A204.1 (cell line): ENCODE measurements around the gene ATG16L2.
"Not testable (repeated sequence)": the region's sequence is repeated elsewhere in the genome, so short reads cannot be mapped to it uniquely, and the experiment has no call there.

Experiments
- FAIRE-seq: peaks from 2 replicates; lab custom pipeline; 2012; peaks lifted over from hg19 to GRCh38; lab: Jason Lieb, UNC

Gene ATG16L2

GRCh38 chr11:72826191-72826941, 12.2 kb downstream of the ATG16L2 start:
- FAIRE-seq = no peak

GRCh38 chr11:72826942-72827480, 12.8 kb downstream of the ATG16L2 start:
- FAIRE-seq = no peak

DNA sequence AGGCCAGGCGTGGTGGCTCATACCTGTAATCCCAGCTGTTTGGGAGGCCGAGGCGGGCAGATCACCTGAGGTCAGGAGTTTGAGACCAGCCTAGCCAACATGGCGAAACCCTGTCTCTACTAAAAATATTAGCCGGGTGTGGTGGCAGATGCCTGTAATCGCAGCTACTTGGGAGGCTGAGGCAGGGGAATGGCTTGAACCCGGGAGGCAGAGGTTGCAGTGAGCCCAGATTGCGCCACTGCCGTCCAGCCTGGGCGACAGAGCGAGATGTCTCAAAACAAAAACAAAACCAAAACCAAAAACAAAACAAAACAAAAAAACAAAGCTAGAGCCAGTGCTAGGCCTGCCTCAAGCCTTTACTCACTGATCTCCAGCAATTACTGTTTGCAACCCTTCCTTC, 13.4 kb downstream of the ATG16L2 start:
- FAIRE-seq = not testable (repeated sequence)

DNA sequence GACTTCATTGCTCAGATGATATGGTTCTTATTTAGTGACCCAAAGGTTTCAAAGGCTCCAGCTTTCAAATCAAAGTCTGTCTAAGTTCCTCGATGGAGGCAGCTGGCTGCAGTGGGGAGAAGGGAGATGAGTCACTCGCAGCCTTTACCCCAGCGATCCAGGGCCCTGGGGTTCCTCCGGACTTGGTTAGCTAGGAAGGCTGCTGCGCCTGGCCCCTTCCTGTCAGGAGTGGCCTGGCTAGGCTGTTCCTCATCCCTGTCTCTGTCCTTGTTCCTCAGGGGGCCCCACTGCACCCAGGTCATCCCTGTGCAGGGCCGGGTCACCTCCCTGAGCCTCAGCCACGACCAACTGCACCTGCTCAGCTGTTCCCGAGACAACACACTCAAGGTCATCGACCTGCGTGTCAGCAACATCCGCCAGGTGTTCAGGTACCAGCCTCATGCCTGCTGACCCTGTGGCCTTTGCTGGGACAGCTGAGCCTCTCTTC, 13.9 kb downstream of the ATG16L2 start:
- FAIRE-seq = no peak

- no peak for FAIRE-seq
These were observed 14.5 kb downstream of the ATG16L2 start for GRCh38 chr11:72828692-72829101.

DNA sequence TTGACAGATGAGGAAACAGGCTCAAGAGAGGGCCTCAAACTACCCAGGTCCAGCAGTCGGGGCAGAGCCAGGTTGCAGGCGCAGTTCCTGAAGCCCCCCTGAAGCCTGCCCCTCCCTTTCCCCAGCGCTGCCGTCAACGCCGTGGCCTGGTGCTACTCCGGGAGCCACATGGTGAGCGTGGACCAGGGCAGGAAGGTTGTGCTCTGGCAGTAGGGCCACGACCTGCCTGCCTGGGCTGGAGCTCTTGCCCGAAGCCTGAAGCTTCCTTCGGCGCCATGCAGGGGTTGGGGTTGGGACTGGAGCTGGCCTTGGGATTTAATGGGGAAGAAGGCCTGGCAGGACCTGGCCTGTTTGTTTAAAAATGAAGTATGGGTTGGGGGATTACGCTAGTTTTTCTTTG, 15.0 kb downstream of the ATG16L2 start:
- no peak for FAIRE-seq

DNA sequence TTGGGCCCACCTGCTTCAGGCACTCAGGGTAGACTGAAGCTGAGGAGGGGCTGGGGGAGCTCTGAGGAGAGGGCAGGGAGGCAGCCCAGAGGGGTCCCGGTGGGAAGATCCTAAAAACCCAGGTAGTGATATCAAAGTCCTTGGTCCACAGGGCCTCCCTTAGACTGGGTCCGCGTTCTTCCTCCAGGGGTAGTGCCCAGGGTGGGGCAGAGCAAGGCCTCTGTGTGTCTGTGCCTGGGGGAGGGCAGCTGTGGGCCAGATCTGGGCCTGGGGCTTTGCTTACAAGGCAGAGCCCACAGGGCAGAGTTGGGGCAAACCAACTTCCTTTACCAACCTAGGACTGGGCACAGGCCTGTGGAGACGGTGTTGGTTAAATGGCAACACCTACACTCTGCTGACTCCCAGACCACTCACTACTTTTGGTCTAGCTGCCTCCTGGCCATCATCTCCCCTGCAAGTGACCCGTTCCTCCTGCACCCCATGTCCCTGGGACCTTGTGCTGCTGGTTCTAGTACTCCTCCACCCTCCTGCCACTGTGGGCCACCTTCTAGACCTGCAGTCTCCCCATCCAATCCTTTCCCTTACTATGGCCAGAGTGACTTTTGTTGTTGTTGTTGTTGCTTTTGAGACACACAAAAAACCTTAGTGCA, 15.8 kb downstream of the ATG16L2 start:
- no peak for FAIRE-seq

GRCh38 chr11:72831521-72832300, 17.5 kb downstream of the ATG16L2 start:
- peak; percentile 85 for FAIRE-seq

DNA sequence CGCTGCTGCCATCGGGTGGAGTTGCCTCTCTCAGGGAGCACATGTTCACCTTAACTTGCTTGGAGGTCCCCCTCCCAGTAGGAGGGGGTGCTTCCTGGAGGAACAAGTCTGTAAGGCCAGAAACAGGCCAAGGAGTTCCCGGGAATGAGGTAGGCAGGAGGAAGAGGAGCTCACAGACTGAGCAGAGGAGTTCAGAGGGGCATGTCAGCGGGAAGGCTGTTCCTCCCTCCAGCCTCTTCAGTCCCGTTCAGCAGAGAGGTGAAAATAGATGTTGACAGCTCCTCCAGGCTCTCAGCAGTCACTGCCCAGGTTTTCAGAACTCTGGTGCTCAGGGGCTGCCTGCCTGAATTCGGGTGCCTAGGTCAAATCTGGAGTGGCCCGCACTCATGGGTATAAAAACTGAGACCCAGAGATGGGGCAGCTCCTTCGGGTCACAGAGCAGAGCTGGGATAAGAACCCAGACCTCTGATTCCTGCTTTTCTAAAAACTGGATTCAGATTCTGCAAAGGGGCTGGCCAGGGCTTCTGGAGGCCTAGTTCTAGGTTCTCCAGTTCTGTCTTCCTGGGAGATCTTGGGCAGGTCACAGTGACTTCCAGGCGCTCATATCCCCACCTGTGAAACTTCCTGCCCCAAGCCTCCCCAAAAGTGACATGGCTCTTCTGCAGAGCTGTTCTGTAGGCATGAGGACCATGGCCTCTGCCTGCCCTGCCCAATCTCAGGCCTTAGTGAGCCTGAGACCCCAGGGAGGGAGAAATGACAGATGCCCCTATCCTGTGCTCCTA, 18.3 kb downstream of the ATG16L2 start:
- no peak for FAIRE-seq

DNA sequence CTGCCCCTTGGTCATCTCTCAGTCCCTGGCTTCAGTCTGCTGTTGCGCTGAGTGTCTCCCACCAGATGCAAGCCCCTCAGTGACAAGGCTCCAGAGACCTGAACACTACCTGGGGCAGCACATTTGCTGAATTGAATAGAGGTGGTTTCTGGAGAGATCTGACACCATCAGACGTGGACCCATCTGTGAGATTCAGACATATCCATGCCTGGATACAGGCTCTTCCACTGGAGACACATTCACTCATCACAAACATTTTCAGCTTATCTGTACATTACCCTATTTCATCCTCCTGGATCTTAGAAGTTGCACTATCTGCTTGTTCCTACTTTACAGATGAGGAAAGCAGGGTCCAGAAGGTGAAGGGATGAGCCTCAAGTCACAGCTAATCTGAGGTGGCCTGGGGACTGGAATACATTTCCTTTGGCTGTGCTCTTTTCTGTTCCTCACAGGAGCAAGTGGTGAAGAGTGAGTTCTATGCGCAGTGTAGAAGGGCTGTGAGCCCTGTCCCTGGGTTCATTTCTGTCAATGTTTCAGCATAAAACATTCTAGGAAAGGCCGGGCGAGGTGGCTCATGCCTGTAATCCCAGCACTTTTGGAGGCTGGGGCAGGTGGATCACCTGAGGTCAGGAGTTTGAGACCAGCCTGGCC, 19.0 kb downstream of the ATG16L2 start:
- FAIRE-seq = no peak

GRCh38 chr11:72833811-72834493, 19.7 kb downstream of the ATG16L2 start:
- no peak for FAIRE-seq

DNA sequence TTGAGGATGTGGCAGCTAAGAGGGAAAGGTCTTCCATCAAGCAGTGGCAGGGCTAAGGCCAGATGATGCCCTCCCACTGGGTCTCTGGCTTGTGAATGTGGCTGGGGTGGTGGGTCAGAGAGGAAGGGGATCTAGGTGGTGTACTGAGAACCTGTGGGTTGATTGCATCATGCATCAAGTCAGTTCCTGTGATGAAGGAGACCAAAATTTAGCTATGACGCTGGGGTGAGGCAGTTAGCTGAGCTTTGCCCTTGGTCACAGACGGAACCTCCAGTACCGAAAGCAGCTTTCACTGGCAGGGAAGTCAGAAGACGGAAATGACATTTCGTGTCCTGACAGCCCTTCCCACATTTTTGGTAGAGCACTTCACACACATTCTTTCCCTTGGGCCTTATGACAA, 20.7 kb downstream of the ATG16L2 start:
- no peak for FAIRE-seq

- no peak for FAIRE-seq
These were observed 21.9 kb downstream of the ATG16L2 start for GRCh38 chr11:72836111-72836510.

- no peak for FAIRE-seq
These were observed 24.6 kb downstream of the ATG16L2 start for GRCh38 chr11:72838691-72839305.

DNA sequence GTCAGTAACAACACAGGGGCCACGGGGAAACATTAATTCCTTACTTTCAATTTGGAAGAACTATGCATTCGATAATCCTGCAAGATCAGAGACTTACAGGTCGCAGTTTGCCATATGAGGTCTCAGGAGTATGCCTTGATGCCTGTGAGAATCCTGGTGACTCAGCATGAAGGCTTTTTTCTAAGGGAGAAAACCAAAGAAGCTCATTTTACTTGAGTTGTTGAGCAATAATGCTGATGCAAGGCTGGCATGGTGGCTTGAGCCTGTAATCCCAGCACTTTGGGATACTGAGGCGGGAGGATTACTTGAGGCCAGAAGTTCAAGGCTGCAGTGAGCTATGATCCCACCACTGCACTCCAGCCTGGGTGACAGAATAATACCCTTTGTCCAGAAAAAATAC, 26.6 kb downstream of the ATG16L2 start:
- no peak for FAIRE-seq

DNA sequence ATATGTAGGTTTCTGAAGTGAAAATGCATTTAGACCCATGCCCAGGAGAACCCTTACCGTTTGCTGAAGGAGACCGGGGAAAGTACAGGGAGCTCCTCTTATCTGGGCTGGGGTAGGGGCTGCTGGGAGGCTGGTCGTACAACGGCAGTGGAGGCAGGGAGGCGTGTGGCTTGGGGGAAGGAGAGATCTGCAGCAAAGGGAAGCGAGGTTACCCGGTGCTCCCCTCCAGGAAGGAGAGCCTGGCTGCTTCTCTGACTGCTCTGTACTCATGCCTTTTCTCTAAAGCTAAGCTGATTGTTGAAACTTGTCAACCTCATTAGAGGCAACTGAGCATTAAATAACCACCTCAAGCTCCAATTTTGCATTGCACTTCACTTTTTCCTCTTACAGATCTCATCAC, 27.2 kb downstream of the ATG16L2 start:
- no peak for FAIRE-seq

DNA sequence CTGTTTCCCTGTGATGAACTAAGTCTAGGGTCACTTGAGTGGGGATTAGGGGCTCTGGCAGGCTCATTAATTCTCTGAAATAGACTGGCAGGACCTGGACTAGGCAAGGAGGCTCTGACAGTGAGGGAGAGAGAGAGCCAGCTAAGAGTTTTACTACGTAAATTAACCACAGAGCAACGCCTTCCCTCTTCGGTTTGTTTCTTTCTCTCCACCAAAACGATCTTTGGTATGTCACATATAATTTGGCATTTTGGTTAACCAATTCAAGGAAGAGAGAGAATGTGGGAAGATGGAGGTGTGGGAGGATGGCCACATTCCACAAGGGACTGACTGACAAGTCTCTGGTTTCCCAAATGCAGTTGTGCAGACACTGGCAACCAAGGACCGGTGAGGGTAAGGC, 27.9 kb downstream of the ATG16L2 start:
- FAIRE-seq = no peak

DNA sequence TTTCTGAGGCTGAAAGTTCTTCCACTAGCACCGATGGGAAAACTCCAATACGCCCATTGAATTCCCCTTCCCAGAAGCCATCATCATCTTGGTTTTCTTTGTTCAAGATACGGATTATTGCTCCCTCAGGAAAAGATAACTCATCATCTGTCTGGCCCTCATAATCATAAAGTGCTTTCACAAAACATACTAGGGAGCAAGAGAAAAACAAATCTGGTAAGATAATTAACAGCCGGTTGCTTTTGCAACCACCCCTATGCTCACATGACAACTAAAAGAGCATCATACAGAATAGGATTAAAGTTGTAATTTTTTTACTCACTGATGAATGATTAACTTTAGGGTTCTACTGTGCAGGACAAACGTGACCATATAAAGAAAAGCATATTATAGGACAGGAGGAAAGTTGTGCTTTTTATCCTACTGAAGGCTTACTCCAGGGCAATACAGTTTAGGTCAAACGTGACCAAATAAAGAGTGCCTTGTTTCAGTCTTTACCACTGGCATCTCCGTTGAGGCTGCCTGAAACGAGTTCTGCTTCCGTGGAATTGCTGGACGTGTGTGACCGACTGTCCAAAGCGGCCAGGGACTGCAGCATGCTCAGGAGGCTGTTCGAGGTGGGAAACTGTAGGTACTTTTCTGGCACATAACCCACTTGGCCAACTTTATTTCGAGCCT, 28.6 kb downstream of the ATG16L2 start:
- FAIRE-seq = no peak

DNA sequence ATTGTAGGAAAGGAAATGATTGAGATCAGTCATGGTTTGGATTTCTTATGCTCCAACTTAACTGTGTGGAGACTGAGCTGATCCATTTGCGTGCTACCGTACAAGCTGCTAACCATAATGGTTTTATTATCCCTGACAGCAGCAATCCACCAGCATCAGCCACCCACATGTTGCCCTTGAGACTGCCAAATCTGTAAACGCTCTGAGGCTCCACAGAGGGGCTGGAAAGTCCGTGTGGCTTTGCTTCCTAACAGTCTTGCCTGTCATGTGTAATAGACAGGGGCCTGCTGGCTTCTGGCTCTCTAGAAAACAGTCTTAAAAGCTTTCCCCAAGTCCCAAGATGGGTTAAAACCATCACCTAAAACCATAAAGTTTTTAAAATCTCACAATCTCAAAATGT, 30.1 kb downstream of the ATG16L2 start:
- FAIRE-seq = no peak
